GM19324 (cell line): Measurements from ENCODE around the gene S100Z.
"Not testable (repeated sequence)": the region's sequence is repeated elsewhere in the genome, so short reads cannot be mapped to it uniquely, and the experiment has no call there.

Experiments
- ATAC-seq: cut with Tn5 transposase; IDR thresholded peaks from one replicate; pipeline ENCODE4 v1.9.1; 2021; ENCODE audit warnings: mild to moderate bottlenecking, moderate library complexity; ENCODE audit not compliant: unreplicated experiment, low FRiP score

The S100Z gene

DNA sequence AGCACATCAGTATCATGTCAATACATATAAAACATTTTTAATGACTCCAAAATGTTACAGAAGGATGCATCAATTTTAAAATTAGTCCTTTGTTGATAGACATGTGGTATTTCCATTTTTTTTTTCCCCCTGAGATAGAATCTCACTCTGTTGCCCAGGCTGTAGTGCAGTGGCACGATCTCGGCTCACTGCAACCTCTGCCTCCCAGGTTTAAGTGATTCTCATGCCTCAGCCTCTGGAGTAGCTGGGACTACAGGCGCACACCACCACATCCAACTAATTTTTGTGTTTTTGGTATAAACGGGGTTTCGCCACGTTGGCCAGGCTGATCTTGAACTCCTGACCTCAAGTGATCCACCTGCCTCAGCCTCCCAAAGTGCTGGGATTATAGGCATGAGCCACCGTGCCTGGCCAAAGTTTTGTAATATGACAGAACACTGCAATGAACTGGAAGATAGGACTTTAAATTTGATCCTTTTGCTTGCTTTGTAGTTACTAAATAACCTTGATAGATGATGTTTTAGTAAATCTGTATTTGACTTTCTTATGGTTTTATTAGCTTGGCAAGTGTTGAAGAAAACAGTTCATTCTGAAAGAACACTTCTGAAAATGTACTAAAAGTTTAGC, 27.6 kb upstream of the S100Z start:
- ATAC-seq: not testable (repeated sequence)

- ATAC-seq: not testable (repeated sequence)
Measured at GRCh38 chr5:76826416-76826815, 23.4 kb upstream of the S100Z start.

DNA sequence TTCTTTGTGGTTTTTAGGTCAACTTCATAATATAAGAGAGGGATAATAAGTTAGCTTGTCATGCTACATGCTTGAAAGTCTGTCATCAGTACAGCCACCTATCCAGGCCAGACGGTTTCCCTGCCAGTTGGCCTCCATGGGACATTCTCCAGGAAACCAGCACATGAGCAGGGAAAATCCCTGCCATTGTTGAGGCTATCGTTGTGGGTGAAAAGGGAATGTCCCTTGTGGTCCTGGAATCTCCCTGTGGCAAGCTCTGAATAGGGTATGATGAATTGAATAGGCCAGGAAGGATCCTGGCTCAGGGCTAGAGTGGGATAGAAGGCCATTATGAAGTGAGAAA, 18.7 kb upstream of the S100Z start:
- no peak for ATAC-seq

- no peak for ATAC-seq
Measured at GRCh38 chr5:76836181-76836580, 13.6 kb upstream of the S100Z start.

DNA sequence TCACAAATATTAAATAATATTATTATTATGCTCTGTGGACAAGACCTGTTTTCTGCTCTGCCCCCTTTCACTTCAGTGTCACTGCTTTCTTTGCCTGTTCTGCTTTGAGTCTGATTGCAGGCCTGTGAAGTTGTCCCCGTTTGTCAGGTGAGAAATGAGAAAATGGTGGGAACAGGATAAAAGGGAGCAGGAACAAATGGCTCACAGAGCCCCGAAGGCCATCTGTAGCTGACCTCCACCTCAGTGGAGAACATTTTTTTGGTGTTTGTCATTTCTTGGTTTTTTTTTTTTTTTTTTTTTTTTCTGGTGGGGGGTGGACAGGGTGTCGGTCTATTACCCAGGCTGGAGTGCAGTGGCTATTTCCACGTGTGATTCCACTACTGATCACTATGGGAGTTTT, 13.2 kb upstream of the S100Z start:
- no peak for ATAC-seq

GRCh38 chr5:76838481-76839261, 11.1 kb upstream of the S100Z start:
- ATAC-seq: no peak

- ATAC-seq: no peak
Measured at GRCh38 chr5:76841361-76841760, 8.5 kb upstream of the S100Z start.

- ATAC-seq: no peak
Measured at GRCh38 chr5:76845890-76846289, 3.9 kb upstream of the S100Z start.

- ATAC-seq: no peak
Measured at GRCh38 chr5:76850543-76851145, 830 bp downstream of the S100Z start.

DNA sequence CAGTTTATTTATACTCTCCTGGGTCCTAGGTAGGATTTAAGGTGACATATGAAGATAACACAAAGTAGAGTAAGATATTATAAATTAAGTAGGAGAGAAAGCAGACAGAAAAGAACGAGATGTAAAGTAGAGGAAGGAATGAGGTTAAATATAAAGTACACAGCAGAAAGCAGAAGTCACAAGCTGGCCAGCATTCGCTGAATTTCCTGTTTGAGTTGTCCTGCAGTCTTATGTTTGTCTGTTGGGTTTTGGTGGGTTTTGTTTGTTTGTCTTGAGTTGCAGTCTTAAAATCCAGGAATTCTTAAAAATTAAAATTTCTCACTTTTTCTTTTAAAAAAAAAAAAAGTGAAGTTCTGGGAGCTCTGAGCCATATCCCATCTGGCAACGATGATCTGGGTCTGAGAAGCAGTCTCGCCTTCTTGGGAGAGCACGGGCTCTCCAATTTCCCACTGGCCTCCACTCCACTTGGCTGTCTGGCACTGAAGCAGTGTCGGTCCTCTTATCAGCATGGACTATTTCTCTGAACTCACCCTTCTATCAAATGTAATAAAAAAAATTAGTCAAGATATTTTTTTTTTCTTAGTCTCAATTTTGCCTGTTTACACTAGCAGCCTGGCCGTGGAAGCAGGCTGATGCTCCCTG, 2.0 kb downstream of the S100Z start:
- no peak for ATAC-seq

- ATAC-seq: no peak
Measured at GRCh38 chr5:76852772-76853171, 3.0 kb downstream of the S100Z start.

DNA sequence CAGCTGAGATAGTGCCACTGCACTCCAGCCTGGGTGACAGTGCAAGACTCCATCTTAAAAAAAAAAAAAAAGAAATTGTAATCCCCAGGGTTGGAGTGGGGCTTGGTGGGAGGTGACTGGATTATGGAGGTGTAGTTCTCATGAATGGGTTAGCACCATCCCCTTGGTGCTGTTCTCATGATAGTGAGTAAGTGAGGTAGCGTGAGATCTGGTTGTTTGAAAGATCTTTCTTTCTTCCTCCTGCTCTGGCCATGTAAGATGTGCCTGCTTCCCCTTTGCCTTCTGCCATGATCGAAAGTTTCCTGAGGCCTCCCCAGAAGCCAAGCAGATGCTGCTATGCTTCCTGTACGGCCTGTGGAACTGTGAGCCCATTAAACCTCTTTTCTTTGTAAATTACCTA, 3.9 kb downstream of the S100Z start:
- not testable (repeated sequence) for ATAC-seq

DNA sequence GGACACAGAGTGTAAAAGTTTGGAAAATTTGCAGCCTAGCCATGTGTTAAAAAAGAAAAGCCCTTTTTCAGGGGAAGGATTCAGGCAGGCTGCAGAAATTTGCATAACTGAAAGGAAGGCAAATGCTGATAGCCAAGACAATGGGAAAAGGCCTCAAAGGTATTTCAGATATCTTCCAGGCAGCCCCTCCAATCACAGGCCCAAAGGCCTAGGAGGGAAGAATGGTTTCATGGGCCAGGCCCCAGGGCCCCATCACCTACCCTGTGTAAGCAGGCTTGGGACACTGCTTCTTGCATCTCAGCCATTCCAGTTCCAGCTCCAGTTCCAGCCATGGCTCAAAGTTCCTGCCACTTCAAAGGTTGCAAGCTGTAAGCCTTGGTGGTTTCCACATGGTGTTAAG, 4.8 kb downstream of the S100Z start:
- no peak for ATAC-seq

GRCh38 chr5:76855501-76855900, 5.7 kb downstream of the S100Z start:
- not testable (repeated sequence) for ATAC-seq

- ATAC-seq: no peak
Measured at GRCh38 chr5:76855961-76856360, 6.1 kb downstream of the S100Z start.

DNA sequence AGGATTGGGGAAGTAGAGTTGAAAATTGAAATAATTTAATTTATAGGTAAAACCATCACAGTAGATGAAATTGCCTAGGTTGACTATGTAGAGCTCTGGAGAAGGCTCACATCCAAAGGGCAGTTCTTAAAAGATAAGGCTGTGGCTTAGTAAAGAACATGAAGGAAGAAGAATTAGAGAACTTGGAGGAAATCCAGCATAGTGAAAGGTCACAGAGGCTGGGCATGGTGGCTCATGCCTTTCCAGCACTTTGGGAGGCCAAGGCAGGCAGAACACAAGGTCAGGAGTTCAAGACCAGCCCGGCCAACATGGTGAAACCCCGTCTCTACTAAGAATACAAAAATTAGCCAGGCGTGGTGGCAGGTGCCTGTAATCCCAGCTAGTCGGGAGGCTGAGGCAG, 7.0 kb downstream of the S100Z start:
- ATAC-seq: not testable (repeated sequence)

DNA sequence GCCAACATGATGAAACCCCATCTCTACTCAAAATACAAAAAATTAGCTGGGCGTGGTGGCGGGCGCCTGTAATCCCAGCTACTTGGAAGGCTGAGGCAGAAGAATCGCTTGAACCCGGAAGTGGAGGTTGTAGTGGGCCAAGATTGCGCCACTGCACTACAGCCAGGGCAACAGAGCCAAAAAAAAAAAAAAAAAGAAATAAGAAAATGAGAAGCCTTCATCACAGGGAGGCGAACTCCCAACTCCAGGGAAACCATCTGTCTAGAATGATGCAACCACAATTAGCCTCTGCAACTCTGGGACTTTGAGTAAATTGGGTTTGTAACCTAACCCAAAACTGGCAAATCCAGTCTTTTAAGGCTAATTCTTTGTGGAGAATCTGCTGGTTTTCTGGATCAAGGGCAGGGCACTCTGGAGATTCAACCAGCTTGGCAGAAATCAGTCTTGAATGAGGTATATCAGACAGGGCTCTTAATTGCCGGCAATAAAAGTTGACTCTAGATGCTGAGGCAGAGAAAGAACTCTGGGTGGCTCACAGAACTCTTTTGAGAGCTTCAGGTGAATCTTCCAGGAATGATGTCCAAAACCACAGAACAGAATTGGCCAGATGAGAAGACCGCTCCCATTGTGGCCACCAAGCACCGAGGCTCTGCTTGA, 9.9 kb downstream of the S100Z start:
- ATAC-seq: no peak

DNA sequence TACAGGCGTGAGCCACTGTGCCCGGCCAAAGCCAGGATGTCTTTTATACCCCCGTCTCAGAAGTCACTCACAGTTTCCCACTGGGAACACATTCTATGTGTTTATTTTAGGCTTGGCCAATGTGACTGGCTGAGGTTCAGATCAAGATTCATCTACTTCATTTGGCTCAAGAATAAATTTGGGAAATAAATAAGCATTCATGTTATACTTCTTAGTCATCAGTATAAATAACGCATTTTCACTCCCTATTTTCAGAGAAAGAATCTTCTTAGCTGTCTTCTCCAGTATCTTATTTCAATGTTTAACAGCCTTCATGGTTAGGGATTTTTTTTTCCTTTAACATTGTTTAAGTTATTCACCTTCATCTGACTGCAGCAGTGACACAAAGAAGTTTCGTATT, 11.8 kb downstream of the S100Z start:
- no peak for ATAC-seq

DNA sequence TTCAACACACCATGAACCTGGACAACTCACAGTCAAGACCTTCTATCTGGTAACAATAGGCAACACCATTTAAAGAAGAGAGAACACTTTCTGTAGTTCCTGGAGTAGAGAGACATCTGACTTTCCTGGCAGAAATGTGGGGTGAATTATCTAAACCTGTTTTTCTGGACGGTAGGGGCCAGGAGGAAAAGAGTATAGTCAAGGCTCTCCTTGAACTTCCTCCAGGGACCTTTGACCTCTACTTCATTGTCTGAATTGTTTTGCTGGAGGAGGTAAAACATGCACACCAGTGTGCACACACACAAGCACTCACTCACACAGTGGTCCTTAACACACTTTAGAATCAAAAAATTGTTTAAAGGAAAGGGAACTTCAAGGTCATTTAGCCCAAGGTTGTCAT, 13.2 kb downstream of the S100Z start:
- ATAC-seq: no peak

GRCh38 chr5:76866503-76866902, 16.7 kb downstream of the S100Z start:
- ATAC-seq: no peak

DNA sequence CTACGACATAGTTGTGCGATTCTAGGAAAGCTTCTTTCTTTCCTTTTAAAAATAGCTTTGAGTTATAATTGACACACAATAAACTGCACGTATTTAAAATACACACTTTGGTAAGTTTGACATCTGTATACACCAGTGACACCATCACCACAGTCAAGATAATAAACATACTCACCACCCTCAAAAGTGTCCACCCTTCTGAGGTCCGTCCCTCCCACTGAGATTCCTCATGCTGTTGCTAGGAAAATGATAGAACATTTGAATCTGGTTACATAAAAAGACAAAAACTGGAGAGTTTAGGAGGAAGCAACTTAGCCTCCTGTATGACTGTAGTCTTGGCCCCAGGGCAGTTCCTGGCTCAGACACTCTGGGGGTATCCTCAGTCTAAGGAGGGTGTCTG, 17.2 kb downstream of the S100Z start:
- no peak for ATAC-seq
